ENCODE measurements around the gene MAP3K14.

Gene MAP3K14

DNA sequence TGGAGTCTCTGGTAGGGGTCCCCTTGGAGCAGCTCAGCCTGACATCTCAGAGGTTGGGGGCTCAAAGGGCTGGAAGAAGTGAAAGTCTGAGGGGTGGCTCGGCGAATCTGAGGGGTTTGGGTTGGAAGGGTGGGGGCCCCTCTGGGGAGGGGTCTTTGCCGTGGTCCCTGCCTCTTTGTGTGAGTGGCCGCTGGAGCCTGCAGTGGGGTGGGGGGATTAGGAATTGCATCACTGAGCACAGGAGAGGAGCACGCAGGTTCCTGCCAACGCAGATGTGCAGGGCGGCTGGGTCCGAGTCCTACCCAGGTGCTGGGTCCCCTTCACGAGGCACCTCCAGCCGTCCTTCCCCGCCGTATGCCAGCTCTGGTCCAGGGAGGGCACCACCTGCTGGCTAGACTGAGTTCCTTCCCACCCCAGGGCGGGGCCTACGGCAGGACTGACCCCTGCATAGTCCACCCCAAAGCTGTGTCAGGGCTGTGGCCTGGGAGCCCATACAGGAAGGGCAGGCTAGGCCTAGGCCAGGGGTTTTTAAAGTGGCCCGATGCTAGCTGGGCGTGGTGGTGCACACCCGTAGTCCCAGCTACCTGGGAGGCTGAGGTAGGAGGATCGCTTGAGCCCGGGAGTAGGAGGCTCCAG is 85.2 kb downstream of the MAP3K14 start:
- DNase-seq, result no peak

GRCh38 chr17:45230787-45231480 is 85.9 kb downstream of the MAP3K14 start:
- DNase-seq, result no peak

DNA sequence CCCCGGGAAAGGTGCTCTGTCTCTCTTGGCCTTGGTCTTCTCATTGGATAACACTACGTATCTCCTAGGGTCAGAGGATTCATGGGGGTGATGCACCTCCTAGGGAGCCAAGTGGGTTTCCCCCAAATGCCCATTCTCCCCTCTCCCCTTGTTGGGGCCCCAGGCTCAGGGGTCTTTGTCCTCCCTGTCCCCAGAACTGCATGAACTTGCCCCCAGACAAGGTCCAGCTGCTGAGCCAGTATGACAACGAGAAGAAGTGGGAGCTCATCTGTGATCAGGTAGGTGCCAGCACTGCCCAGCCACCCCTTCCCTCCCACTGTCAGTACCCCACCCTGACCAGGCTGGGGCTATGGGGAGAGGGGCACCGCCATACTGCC is 86.4 kb downstream of the MAP3K14 start:
- no peak for DNase-seq

GRCh38 chr17:45229681-45230409 is 87.0 kb downstream of the MAP3K14 start:
- DNase-seq, result no peak

DNA sequence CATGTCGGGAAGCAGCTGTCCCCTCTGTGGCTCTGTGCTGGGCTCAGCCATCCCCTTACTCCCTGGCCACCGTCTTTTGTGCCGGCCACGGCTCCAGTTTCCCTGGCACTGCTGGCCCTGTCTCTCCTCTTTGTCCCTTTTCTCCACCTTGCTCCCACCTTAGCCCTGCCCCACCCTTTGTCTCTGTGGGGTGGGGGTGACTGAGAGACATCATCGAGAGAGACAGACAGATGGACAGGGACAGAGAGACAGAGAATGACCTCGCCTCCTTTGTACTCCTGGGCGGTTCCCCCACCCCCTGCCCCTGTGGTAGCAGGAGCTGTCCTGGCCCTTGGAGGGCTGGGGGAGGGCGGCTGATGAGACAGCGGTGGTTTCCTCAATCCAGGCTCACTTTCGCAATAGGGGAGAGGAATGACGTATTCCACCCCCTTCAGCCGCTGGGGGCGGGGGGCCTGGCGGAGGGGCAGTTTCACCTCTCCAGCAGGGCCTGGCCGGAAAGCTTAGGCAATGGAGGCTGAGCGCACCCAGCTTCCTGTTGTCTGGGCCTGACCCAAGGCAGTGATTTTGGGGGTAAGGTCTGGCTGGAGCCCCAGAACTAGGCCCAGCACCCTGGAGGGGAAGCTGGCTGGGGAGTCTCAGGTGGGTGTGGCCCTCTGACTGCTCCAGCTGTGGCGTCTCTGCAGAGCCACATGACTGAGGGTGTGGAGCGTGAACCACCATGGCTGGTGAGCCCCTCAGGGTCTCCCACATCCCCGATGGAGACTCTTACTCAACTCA is 87.9 kb downstream of the MAP3K14 start:
- no peak for DNase-seq

DNA sequence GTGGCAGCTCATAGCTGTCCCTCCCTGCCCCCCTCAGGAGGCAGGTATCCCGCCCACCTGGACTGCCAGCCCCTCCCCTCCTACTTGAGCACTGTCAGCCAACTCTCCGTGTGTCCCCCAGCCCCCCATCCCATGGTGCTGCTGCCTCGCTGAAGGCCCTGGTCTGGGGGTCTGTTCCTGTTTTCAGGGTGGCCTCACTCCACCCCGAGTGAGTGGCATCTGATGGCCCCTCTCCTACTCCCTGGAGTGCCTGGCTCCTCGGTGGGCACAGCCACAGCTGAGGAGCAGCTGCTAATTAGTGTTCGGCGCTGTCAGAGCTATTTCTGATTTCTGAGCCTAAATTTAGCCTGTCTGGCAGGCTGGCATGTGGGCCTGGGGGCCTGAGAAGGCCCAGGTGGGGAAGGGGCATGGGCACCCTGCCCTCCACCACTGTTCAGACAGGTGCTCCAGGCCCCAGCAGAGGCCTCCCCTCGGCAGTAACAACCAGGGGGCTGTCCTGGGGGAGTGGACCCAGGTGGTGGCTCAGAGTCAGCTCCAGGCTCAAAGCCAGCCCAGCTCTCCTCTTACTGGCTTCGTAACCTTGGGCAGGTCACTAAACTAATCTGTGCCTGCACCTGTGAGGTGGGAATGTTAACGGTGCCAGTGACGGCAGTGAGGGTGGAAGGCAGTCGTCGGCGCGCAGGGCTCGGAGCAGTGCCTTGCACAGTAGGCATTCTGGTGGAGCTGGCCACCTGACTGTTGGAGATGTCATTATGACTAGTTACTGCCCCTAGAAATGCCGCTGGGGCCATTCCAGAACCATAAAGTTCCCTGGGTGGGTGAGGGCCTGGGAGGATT is 88.7 kb downstream of the MAP3K14 start:
- no peak for DNase-seq

- no peak for DNase-seq
These were observed 89.5 kb downstream of the MAP3K14 start for GRCh38 chr17:45227101-45227925.

- no peak for DNase-seq
These were observed 90.2 kb downstream of the MAP3K14 start for GRCh38 chr17:45226576-45226975.

DNA sequence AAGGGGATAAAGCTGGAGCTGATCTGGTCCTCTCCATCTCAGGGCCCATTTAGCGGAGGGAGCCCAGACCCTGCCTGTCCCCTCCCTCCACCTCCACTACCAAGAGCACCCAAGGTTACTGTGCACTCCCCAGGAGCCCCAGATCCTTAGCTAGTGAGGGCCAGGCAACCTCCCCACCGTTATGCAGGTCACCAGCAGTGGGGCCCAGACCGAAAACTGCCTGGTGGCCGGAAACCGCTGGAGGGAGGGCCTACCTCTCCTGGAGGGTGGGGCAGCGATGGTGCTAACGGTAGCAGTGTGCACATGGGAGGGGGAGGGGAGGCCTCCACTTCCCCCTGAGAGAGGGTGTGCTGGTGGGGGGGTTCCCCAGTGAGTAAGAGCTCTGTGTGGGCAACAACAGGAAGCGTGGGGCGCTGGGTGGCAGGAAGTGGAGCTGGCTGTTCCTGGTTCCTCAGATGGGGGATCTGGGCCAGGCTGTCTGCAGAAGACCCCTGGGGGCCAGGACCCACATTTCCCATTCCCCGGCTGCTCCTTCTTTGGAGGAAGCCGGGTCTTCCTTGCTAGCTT is 90.8 kb downstream of the MAP3K14 start:
- no peak for DNase-seq

- no peak for DNase-seq
These were observed 91.6 kb downstream of the MAP3K14 start for GRCh38 chr17:45225051-45225700.

GRCh38 chr17:45224671-45225050 is 92.2 kb downstream of the MAP3K14 start:
- DNase-seq, result no peak

DNA sequence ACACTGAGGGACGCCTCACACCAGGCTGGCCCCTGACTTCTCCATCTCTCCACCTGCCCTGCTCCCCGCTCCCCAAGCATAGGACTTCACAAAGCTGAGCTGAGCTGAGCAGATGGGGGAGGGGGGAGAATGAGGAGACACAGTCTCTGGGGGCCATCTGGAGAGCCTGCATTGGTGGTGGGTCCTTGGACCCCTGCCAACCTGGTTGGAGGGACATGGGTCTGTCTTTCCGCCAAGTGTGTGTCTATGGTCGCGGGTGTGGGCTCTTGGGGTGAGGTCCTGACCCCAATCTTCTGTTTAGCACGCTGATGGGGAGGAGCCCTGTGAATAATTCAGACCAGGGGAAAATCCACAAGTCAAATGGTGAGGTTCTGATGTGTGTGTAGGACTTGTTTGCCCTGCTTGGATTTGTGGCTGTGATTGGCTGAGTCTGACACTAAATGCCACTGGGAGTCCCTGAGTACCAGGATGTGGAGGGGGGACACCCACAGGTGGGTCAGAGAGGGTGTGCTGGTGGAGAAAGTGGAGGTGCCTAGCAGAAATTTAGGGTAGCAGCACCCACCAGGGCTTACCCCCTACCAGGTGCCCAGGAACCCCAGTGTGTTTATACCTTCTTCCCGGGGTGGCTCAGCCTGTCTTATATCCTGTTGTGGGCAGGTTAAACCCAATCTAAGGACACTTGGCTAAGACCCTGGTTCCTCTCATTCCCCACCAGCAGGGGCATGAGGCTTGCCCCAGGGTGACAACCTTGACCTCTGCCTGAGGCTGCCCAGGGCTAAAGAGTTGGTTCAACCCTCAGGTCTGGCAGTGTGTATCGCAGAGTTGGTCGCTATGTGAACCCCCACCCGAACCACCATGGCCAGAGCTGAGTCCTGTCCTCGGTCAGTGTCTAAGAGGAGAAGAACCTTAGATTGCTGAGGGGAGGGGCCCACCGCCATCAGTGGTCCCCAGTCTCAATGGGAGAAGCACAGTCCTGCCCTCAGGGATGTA is 93.0 kb downstream of the MAP3K14 start:
- DNase-seq, result no peak

DNA sequence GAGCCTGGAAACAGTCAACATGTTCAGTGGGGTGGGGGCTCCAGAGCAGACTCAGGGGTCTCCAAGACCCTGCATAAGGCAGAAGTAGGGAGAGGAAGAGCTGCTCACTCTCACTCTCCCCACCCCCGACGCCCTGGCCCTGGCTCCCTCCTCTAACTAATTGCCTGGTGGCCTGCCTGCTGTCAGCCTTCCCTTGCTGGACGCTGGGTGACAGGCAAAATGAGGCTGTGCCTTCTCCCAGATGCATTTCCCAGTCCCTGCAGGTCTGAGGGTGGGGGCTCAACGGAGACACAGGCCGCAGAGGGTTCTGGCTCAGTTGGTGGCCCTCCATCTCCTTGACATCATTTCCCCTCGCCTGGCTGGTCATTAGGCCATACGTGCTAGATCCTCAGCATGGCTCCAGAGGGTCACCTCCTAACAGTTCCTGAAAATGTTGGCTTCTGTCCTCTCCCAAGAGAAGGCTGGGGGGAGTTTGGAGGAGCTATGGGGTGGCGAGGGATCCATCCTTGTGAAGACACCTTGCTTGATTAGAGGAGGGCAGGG is 93.8 kb downstream of the MAP3K14 start:
- DNase-seq, result no peak

GRCh38 chr17:45222289-45222995 is 94.4 kb downstream of the MAP3K14 start:
- DNase-seq, result no peak

GRCh38 chr17:45222014-45222288 is 94.9 kb downstream of the MAP3K14 start:
- DNase-seq, result no peak

- DNase-seq, result no peak
These were observed 95.5 kb downstream of the MAP3K14 start, which contains the start of gene FMNL1 for GRCh38 chr17:45221081-45222013. TSS of gene FMNL1 (plus strand) at chr17:45221885. CDS start at chr17:45222125, 240 bp downstream.

GRCh38 chr17:45220079-45220478 is 96.7 kb downstream of the MAP3K14 start:
- DNase-seq, result no peak

All from NCI-H2081 treated with DMSO at 0.1 percent for 48 hours (cell line).